ENCODE results near the gene SLC20A1.

DNA sequence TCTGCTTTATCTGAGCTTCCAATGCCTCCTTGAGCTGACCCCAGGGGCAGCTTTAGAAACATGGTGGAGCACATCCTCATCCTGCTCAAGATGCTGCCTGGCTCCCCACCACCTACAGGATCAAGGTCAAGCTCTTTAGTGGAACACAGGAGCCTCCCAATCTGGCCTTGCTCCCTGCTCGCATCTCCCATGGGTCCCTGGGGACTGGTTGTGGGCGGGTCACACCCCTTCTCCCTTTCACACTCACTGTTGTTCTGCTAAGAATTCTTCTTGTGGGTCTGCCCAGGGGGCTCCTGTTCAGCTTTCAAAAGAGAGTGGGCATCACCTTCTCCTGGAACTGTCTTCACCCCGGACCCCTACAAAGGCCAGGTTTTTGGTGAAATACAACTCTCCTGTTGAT lies 66.7 kb downstream of the SLC20A1 start:
- TF ChIP-seq EZH2 (IDR thresholded peaks at IDR 0.05; ENCODE audit: insufficient read depth, poor library complexity, severe bottlenecking) (no peak), EZH2phosphoT487 (IDR thresholded peaks at IDR 0.05; ENCODE audit: insufficient read depth, low read depth) (no peak)

Data from GM23248 (cell line).